H1 (cell line): ENCODE results near the gene GNLY.

Source experiments
- EZH2 ChIP-seq: fragments of 200-600 bp; sonication (generic); IDR thresholded peaks from 2 replicates; pipeline ENCODE4 v1.7.1; 2012; ENCODE audit warnings: low read depth, mild to moderate bottlenecking, moderate library complexity, low read length, inconsistent platforms; ENCODE audit not compliant: severe bottlenecking
- MAFK ChIP-seq: IDR thresholded peaks from 2 replicates; pipeline ENCODE4 v1.6.1; 2012; ENCODE audit warnings: low read depth, mild to moderate bottlenecking, improper control_type of control experiment, low read length
- NRF1 ChIP-seq: IDR thresholded peaks from 2 replicates; pipeline ENCODE4 v1.6.1; 2011; ENCODE audit warnings: mild to moderate bottlenecking, low read depth, low read length, improper control_type of control experiment

DNA sequence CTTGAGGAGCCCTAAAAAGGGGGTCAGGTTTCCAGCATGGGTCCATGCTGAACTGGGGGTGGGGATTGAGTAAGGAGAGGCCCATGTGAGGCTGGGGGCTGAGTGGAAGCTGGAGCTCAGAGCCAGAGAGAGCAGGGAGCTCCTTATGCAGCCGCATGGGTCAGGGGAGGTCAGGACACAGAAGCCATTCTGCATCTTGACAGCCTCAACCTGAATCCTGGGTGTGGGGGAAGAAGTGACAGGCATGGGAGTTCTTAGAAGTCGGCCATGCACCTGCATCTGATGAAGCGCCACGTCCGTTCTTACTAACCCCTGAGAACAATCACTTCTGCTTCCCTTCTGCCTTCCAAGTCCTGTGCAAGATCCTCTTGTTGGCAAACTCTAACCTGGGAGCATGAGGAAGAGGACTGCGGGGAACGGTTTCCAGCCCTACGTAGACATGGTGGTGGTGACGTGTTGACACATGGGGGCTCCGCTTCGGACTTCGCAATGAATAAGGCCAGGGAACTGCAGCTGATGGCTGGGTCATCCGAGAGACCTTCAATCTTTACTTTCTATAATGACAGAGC lies 22.3 kb downstream of the GNLY start:
- TF ChIP-seq EZH2 (no peak), NRF1 (no peak), MAFK (no peak)
